Measurements from ENCODE around the gene FMN2. TPM values are rescaled to one million over a fixed set of nuclear protein-coding genes. Genes with fewer than 3 reads are reported as not detected.

Gene FMN2
- total RNA-seq, 1 donor from 2014 or later, result 1.7 TPM

DNA sequence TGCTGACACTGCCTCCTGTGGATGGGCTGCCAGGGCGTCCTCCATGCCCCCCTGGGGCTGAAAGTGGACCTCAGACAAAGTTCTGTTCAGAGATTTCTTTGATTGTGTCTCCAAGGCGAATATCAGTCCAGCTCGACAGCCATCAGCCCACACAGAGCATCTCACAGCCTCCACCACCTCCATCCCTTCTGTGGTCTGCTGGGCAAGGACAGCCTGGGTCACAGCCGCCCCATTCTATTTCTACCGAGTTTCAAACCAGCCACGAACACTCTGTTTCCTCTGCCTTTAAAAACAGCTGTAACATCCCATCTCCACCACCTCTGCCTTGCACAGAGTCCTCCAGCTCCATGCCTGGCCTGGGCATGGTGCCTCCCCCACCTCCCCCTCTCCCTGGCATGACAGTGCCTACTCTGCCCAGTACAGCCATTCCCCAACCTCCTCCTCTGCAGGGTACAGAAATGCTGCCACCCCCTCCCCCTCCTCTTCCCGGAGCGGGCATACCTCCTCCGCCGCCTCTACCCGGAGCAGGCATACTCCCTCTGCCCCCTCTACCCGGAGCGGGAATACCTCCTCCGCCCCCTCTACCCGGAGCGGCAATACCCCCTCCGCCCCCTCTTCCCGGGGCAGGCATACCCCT, 115.5 kb downstream of the FMN2 start:
- Histone ChIP-seq H3K9ac (no peak overlapping the region), H3K36me3 (no peaks in the 10 kb centered on the region), H3K4me2 (no peak overlapping the region), H3K79me2 (ENCODE audit: low read depth) (no peaks in the 10 kb centered on the region), H3K27me3 (no peaks in the 10 kb centered on the region), H3K27ac (no peak overlapping the region), H4K20me1 (ENCODE audit: low read depth) (no peaks in the 10 kb centered on the region), H3K9me3 (ENCODE audit: low read depth) (no peaks in the 10 kb centered on the region), H3K4me1 (no peaks in the 10 kb centered on the region), H2AFZ (replicated peaks) (no peak overlapping the region), H3K4me3 (no peak overlapping the region), H3F3A (ENCODE audit: low read depth) (no peaks in the 10 kb centered on the region)
- DNase-seq (ENCODE audit: low spot score), result no peak
- Mint-ChIP-seq H3K4me1 (peaks cover 3% of the 10 kb centered on the region), H3K27ac (no peak overlapping the region), H3K9me3 (no peaks in the 10 kb centered on the region), H3K4me3 (no peak overlapping the region), H3K36me3 (peaks cover 21% of the 10 kb centered on the region), H3K27me3 (ENCODE audit: insufficient read depth, low read depth) (no peaks in the 10 kb centered on the region)
- TF ChIP-seq, protein P1, sequence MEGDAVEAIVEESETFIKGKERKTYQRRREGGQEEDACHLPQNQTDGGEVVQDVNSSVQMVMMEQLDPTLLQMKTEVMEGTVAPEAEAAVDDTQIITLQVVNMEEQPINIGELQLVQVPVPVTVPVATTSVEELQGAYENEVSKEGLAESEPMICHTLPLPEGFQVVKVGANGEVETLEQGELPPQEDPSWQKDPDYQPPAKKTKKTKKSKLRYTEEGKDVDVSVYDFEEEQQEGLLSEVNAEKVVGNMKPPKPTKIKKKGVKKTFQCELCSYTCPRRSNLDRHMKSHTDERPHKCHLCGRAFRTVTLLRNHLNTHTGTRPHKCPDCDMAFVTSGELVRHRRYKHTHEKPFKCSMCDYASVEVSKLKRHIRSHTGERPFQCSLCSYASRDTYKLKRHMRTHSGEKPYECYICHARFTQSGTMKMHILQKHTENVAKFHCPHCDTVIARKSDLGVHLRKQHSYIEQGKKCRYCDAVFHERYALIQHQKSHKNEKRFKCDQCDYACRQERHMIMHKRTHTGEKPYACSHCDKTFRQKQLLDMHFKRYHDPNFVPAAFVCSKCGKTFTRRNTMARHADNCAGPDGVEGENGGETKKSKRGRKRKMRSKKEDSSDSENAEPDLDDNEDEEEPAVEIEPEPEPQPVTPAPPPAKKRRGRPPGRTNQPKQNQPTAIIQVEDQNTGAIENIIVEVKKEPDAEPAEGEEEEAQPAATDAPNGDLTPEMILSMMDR (IDR thresholded peaks at IDR 0.05), result no peak
- TF ChIP-seq EZH2 (IDR thresholded peaks at IDR 0.05) (no peak), EZH2phosphoT487 (IDR thresholded peaks at IDR 0.05) (no peak)

GRCh38 chr1:240210026-240210425, 118.3 kb downstream of the FMN2 start:
- no peak overlapping the region for H3K4me2 ChIP-seq

DNA sequence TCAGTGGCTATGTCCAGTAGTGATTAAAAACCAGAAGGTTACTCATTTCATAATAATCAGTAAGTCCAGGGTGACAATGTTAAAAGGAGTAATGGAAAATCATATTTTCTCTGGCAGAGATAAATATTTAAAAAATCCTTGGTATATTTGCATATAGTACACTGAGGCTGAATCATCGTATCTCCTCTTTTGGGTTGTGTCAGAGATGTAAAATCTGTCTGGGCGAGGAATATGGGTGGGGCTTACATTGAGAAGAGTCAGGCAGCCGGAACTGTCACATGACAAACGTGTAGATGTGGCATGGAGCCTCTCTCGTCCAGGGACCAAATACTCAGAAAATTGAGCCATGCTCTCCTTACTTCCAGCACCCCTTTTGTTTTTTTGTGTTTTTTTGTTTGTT, 120.9 kb downstream of the FMN2 start:
- no peak for DNase-seq (ENCODE audit: low spot score)
- H3K36me3 Mint-ChIP-seq, result peaks cover 18% of the 10 kb centered on the region
- Histone ChIP-seq H3K9ac (no peak overlapping the region), H3K4me2 (no peak overlapping the region), H3K36me3 (no peaks in the 10 kb centered on the region), H3K9me3 (ENCODE audit: low read depth) (no peaks in the 10 kb centered on the region), H3K79me2 (ENCODE audit: low read depth) (no peaks in the 10 kb centered on the region), H3K4me3 (no peak overlapping the region), H2AFZ (replicated peaks) (no peak overlapping the region), H3F3A (ENCODE audit: low read depth) (no peaks in the 10 kb centered on the region), H4K20me1 (ENCODE audit: low read depth) (no peaks in the 10 kb centered on the region), H3K4me1 (no peaks in the 10 kb centered on the region), H3K27ac (no peak overlapping the region), H3K27me3 (no peaks in the 10 kb centered on the region)
- peaks cover 2% of the 10 kb centered on the region for H3K27me3 Mint-ChIP-seq (ENCODE audit: insufficient read depth, low read depth)
- H3K9me3 Mint-ChIP-seq, result no peaks in the 10 kb centered on the region
- no peak overlapping the region for H3K4me3 Mint-ChIP-seq
- H3K4me1 Mint-ChIP-seq, result peaks cover 3% of the 10 kb centered on the region
- TF ChIP-seq, protein P1 (IDR thresholded peaks at IDR 0.05), result no peak
- no peak for TF ChIP-seq EZH2 (IDR thresholded peaks at IDR 0.05)
- no peak for TF ChIP-seq EZH2phosphoT487 (IDR thresholded peaks at IDR 0.05)
- H3K27ac Mint-ChIP-seq, result no peak overlapping the region

More at GRCh38 chr1:240210026-240210425, 118.3 kb downstream of the FMN2 start:
- peaks cover 23% of the 10 kb centered on the region for H3K36me3 Mint-ChIP-seq
- Histone ChIP-seq H3K27ac (no peak overlapping the region), H3K36me3 (no peaks in the 10 kb centered on the region), H3K9ac (no peak overlapping the region), H3K4me3 (no peak overlapping the region), H2AFZ (replicated peaks) (no peak overlapping the region), H3K27me3 (no peaks in the 10 kb centered on the region), H4K20me1 (ENCODE audit: low read depth) (no peaks in the 10 kb centered on the region), H3K79me2 (ENCODE audit: low read depth) (no peaks in the 10 kb centered on the region), H3K4me1 (no peaks in the 10 kb centered on the region), H3F3A (ENCODE audit: low read depth) (no peaks in the 10 kb centered on the region), H3K9me3 (ENCODE audit: low read depth) (no peaks in the 10 kb centered on the region)
- TF ChIP-seq, protein P1 (IDR thresholded peaks at IDR 0.05), result no peak
- TF ChIP-seq EZH2 (IDR thresholded peaks at IDR 0.05), result no peak
- no peak for TF ChIP-seq EZH2phosphoT487 (IDR thresholded peaks at IDR 0.05)
- peaks cover 2% of the 10 kb centered on the region for H3K27me3 Mint-ChIP-seq (ENCODE audit: insufficient read depth, low read depth)
- no peak for DNase-seq (ENCODE audit: low spot score)
- H3K27ac Mint-ChIP-seq, result no peak overlapping the region
- no peaks in the 10 kb centered on the region for H3K9me3 Mint-ChIP-seq
- no peak overlapping the region for H3K4me3 Mint-ChIP-seq
- H3K4me1 Mint-ChIP-seq, result peaks cover 3% of the 10 kb centered on the region
